GM19328 (cell line): ENCODE data around the gene FGD6.
"Not testable (repeated sequence)": the region's sequence is repeated elsewhere in the genome, so short reads cannot be mapped to it uniquely, and the experiment has no call there.

Experiments used
- ATAC-seq: cut with Tn5 transposase; IDR thresholded peaks from one replicate; pipeline ENCODE4 v1.9.1; 2021; ENCODE audit warnings: mild to moderate bottlenecking, moderate library complexity; ENCODE audit not compliant: unreplicated experiment

FGD6 gene

DNA sequence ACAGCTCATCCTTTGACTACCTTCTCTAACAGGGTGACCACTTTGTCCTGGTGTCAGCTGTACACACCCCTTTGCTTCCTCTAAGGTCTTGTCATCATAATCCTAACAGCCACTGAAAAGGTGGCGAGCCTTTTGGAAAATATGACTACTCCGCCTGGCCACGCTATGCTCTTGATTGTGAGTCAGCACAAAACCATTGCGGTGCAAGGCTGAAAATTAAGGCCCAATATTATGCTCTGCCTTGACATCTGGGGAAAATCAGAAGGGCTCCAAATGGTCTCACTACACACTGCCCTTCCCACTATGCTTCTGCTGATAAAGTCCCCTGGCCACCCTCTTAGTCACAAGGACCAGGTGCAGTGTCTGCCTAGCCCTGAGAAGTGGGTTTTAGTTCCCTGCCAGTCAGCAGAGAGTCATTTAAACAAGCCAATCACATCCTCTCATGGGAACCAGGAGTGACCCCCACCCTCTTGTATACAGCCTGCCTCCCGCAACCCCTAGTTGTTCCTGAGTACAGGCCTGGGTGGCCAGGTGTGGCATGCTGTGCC lies 34.3 kb downstream of the FGD6 start:
- no peak for ATAC-seq

DNA sequence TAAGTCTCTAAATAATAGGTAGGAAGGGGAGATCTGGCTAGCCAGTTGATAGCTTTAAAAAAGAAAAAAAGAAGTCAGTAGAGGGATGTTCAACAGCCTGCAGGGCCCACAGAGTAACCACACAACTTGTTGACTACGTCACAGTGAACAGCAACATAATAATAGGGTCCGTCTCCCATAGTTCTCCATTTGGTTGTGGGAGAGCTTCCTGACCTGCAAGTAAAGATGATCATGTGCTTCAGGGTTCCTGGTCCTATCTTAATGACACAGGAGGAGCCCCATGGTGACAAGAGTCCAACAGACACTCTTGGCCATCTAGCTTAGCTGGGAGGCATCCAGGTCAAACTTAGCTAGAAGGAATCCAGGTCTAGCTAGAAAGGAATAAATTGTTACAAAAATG lies 36.2 kb downstream of the FGD6 start:
- ATAC-seq: no peak

- no peak for ATAC-seq
These were observed 38.3 kb downstream of the FGD6 start for GRCh38 chr12:95179011-95179410.

- no peak for ATAC-seq
These were observed 39.1 kb downstream of the FGD6 start for GRCh38 chr12:95178136-95178535.

DNA sequence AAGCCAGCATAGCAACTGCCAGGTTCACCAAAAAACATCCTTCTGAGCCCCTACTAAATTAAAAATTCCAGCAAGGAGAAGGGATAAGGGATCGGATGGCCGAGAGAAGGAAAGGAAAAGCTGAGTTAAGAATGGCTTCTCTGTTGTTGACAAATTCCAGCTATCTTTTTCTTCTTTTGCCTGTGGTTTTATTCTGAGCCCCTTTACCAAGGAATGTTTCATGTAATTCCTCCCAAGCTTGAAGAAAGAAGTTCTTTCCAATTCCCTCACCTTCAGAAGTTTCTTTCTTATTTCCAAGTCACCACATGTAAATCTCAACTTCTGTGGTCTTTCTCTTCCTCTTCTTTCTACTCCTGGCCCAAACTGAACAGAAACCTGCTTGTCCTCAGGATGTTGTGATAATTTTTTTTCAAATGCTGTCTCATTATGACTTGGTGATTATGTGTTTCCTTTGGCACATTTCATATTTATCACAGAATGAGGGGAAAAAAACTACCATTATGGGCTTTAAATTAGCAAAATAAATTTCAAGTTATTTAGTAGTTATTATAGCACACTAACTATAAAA lies 40.0 kb downstream of the FGD6 start:
- no peak for ATAC-seq

GRCh38 chr12:95173392-95174251 lies 43.6 kb downstream of the FGD6 start:
- no peak for ATAC-seq

GRCh38 chr12:95169368-95169767 lies 47.9 kb downstream of the FGD6 start:
- ATAC-seq: no peak

GRCh38 chr12:95168746-95169145 lies 48.5 kb downstream of the FGD6 start:
- ATAC-seq: no peak

DNA sequence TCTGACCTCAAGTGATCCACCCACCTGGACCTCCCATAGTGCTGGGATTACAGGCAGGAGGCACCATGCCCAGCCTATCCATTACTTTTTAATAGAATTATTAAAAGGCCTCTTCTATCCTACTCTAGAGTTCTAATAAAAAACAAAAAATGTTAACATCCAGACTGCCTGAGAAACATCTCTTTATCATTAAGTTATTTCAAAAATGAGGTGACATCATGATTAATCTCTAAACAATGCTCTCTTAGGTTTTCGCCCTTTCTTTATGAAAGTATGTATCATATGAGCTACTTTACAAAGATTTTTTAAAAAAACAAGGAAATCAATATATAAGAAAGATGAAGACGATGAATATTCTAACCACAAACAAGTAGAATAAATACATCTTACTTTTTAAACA lies 52.6 kb downstream of the FGD6 start:
- no peak for ATAC-seq

DNA sequence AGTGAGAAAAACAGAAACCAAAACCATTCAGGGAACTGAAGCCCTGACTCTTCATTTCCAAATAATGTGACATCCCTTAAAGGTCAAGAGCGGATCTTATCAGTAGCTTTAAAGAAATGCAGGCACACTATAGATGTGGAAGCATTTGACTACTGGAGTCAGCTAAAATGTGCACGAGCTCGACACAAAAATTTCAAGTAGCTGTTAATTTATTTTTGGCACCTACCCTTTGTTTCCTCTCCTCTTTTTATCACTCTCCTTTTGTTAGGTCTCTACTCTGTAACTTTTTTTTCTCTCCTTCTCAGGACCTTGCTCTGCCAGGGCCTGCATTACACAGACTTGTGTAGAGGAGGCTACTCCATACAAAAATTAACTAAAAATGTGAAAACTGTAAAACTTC lies 58.3 kb downstream of the FGD6 start:
- ATAC-seq: no peak

- ATAC-seq: no peak
These were observed 65.4 kb downstream of the FGD6 start for GRCh38 chr12:95151821-95152220.

DNA sequence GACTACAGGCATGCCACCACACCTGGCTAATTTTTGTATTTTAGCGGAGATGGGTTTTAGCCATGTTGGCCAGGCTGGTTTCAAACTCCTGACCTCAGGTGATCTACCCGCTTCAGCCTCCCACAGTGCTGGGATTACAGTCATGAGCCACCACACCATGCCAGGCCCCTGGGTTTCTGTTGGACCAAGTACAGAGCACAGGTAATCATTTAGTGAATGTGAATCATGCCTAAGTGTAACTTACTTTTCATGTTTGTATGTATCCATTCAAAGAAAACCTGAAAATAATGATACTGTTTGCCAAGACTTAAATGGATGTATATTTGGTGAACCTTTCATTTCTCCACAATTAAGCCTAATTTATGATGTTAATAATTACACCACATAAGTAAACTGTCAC lies 65.9 kb downstream of the FGD6 start:
- ATAC-seq: no peak

- no peak for ATAC-seq
These were observed 66.8 kb downstream of the FGD6 start for GRCh38 chr12:95150501-95150900.

DNA sequence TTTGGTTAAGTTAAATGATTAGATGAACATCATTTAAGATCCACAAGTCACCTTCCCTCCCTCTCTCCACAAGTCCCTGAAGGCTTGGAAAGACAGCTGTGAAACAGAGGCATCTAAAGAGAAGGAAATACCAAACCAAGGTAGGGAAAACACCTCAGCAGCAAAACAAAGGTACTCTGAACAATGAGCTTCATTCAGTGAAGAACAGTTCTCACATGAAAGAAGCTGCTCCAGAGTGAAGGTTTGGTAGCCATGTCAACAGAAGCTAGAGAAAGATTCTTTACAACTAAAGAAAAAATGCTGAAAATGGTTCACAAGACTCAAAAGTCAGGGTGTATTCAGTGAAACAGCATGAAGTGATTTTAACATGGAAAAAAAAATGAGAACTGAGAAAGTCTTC lies 69.4 kb downstream of the FGD6 start:
- ATAC-seq: no peak

DNA sequence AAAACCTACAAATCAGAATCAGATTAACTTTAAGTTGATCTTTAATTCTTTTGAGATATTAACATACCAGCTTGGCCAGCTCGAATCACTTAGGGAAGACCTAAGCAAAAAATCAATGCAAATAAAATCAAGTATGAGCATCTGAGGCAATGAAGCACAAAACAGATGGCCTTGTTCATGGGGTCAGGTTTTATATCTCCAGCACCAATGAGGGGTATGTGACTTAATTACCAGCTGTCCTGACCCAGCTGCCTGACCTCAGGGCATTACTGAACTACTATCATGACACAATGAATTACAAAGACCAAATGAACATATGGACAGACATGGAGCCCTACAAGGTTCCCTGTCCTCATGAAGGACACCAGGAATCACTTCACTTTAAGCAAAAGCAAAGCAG lies 70.5 kb downstream of the FGD6 start:
- no peak for ATAC-seq

DNA sequence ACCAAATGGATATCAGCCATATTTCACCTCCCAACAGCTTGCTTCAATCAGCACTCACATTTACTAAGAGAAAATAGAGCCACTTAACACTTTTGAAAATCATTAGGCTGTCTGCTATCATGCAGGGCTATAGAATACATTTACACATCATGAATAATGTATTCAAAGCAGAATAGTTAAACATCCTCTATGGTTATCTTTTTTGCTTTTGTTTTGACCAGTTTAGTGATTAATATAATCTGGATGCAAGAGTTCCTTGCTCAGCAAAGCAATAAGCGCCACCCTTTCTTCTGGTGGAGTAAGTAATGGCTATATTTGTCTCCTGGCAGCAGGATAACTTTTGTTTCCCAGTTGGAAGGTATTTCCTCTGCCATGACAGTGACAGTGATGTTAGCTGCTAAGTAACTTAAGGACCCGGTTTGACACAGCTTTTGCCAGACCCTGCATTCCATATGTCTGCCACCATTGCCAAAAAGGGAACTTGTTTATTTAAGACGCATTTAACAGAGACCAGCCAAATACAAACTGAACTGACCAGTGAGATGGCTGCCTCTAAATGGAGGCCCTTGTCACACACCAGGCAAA lies 73.6 kb downstream of the FGD6 start:
- no peak for ATAC-seq

- no peak for ATAC-seq
These were observed 74.7 kb downstream of the FGD6 start for GRCh38 chr12:95142431-95143151.

- no peak for ATAC-seq
These were observed 76.0 kb downstream of the FGD6 start for GRCh38 chr12:95141310-95141709.

DNA sequence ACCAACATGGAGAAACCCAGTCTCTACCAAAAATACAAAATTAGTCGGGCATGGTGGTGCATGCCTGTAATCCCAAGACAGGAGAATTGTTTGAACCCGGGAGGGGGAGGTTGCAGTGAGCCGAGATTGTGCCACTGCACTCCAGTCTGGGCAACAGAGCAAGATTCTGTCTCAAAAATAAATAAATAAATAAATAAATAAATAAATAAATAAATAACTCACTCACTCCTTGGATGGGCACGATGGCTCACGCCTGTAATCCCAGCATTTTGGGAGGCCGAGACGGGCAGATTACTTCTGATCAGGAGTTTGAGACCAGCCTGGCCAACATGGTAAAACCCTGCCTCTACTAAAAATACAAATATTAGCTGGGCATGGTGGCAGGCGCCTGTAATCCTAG lies 79.2 kb downstream of the FGD6 start:
- not testable (repeated sequence) for ATAC-seq

DNA sequence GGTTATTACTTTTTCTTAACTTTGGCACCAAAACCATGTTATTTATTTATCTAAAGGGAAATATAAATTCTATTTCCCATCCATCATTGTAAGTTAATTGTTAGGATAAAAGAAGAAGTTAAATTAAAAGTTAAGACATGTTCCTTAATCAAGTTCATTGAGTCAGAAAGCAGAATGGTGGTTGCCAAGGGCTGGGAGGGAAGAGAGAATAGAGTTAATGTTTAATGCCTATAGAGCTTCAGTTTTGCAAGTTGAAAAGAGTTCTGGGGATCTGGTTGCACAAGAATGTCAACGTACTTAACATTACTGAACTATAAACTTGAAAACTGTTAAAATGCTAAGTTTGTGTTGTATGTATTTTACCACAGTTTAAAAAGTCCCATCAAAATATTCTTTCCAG lies 80.7 kb downstream of the FGD6 start:
- ATAC-seq: no peak

DNA sequence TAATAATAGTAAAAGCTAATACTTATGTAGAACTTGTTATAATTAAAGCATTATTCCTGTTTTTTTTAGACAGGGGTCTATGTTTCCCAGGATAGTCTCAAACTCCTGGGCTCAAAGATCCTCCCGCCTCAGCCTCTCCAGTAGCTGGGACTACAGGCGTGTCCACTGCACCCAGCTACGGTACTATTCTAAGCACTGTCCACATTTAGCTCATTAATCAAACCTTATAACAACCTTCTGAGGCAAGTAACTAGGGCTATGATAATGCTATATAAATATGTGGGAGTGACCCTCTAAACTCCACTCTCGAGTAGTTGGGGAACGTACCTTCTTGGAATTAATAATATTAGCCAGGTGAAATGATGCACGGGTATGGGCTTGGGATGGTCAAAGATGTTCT lies 83.2 kb downstream of the FGD6 start:
- no peak for ATAC-seq
